HEK293 (cell line): ENCODE measurements around the gene ABHD12B.

Experiments used
- CTCF ChIA-PET: fragments of 350-600 bp; formaldehyde crosslinking; extraction: SDS; loops from one replicate; lab custom pipeline; 2021; ENCODE audit warnings: antibody characterized with exemption; lab: Yijun Ruan, JAX
- POLR2A ChIA-PET: fragments of 300-600 bp; formaldehyde crosslinking; extraction: SDS; loops from one replicate; lab custom pipeline; 2020; ENCODE audit warnings: antibody characterized with exemption, inconsistent platforms; lab: Yijun Ruan, JAX
- H3K27ac ChIP-seq: fragments of 200-500 bp; sonication (Bioruptor generic); 2 replicates; pipeline ENCODE4 v1.5.1; 2014; ENCODE audit warnings: low read depth, low read length, control low read depth, inconsistent platforms; ENCODE audit errors: extremely low read depth
- H3K36me3 ChIP-seq, 2 experiments: fragments of 200-500 bp in 1 of 2; sonication (Bioruptor generic) in 1 of 2; 1 replicate in 1 of 2; 2 replicates in 1 of 2; pipeline ENCODE4 v1.5.1; 2014 to 2017; ENCODE audit warnings: inconsistent platforms in 2 of 2, low read length in 2 of 2; ENCODE audit not compliant: control insufficient read depth in 2 of 2, insufficient read depth in 1 of 2
- H3K4me1 ChIP-seq: fragments of 200-500 bp; sonication (Bioruptor generic); 2 replicates; pipeline ENCODE4 v1.5.1; 2014; ENCODE audit warnings: mild to moderate bottlenecking, low read length, inconsistent platforms; ENCODE audit not compliant: control insufficient read depth, insufficient read depth
- H3K4me3 ChIP-seq: 2 replicates; pipeline ENCODE4 v1.5.1; 2011; ENCODE audit warnings: low read depth, mild to moderate bottlenecking, control low read depth, low read length, moderate library complexity
- H3K9me3 ChIP-seq: fragments of 200-500 bp; sonication (Bioruptor generic); 2 replicates; pipeline ENCODE4 v1.5.1; 2014; ENCODE audit warnings: low read depth, low read length, inconsistent platforms; ENCODE audit not compliant: control insufficient read depth, insufficient read depth
- EGR2 ChIP-seq: fragments of 450-650 bp; formaldehyde crosslinking; IDR thresholded peaks from 2 replicates; pipeline ENCODE4 v1.5.1; 2016; ENCODE audit warnings: low read depth, missing biosample characterization, missing genetic modification characterization
- GLIS2 ChIP-seq: fragments of 450-650 bp; formaldehyde crosslinking; IDR thresholded peaks from 2 replicates; pipeline ENCODE4 v1.5.1; 2016; ENCODE audit warnings: missing biosample characterization, missing genetic modification characterization
- HOXD13 ChIP-seq: sonication (generic); formaldehyde crosslinking; IDR thresholded peaks from 2 replicates; pipeline ENCODE4 v1.8.0; 2022; ENCODE audit warnings: missing genetic modification reagents, borderline replicate concordance
- KLF1 ChIP-seq: fragments of 450-650 bp; formaldehyde crosslinking; IDR thresholded peaks from 2 replicates; pipeline ENCODE4 v1.5.1; 2016; ENCODE audit warnings: missing biosample characterization, missing genetic modification characterization
- KLF10 ChIP-seq: fragments of 450-650 bp; IDR thresholded peaks from 2 replicates; pipeline ENCODE4 v1.5.1; 2018; ENCODE audit warnings: missing biosample characterization, mild to moderate bottlenecking, missing genetic modification characterization
- MYNN ChIP-seq: fragments of 450-650 bp; formaldehyde crosslinking; IDR thresholded peaks from 2 replicates; pipeline ENCODE4 v1.5.1; 2016; ENCODE audit warnings: missing biosample characterization, missing genetic modification characterization, borderline replicate concordance
- SALL2 ChIP-seq: fragments of 450-650 bp; formaldehyde crosslinking; IDR thresholded peaks from 2 replicates; pipeline ENCODE4 v1.5.0; 2017; ENCODE audit warnings: missing biosample characterization, mild to moderate bottlenecking, missing genetic modification characterization, borderline replicate concordance
- ZBTB48 ChIP-seq: fragments of 450-650 bp; formaldehyde crosslinking; IDR thresholded peaks from 2 replicates; pipeline ENCODE4 v1.5.1; 2016; ENCODE audit warnings: missing biosample characterization, missing genetic modification characterization
- ZIC2 ChIP-seq: fragments of 450-650 bp; formaldehyde crosslinking; IDR thresholded peaks from 2 replicates; pipeline ENCODE4 v1.5.1; 2016; ENCODE audit warnings: missing biosample characterization, missing genetic modification characterization
- ZNF16 ChIP-seq: fragments of 450-650 bp; formaldehyde crosslinking; IDR thresholded peaks from 2 replicates; pipeline ENCODE4 v1.5.1; 2016; ENCODE audit warnings: low read depth, missing biosample characterization, missing genetic modification characterization
- ZNF354C ChIP-seq: fragments of 450-650 bp; formaldehyde crosslinking; IDR thresholded peaks from 2 replicates; pipeline ENCODE4 v1.5.1; 2016; ENCODE audit warnings: missing biosample characterization, missing genetic modification characterization, low read depth, borderline replicate concordance
- ZNF394 ChIP-seq: fragments of 450-650 bp; formaldehyde crosslinking; IDR thresholded peaks from 2 replicates; pipeline ENCODE4 v1.5.1; 2016; ENCODE audit warnings: missing biosample characterization, missing genetic modification characterization, mild to moderate bottlenecking, moderate library complexity, borderline replicate concordance
- ZNF433 ChIP-seq: fragments of 450-650 bp; formaldehyde crosslinking; IDR thresholded peaks from 2 replicates; pipeline ENCODE4 v1.5.1; 2016; ENCODE audit warnings: missing biosample characterization, missing genetic modification characterization, low read depth
- ZNF621 ChIP-seq: fragments of 450-650 bp; formaldehyde crosslinking; IDR thresholded peaks from 2 replicates; pipeline ENCODE4 v1.5.1; 2017; ENCODE audit warnings: missing biosample characterization, missing genetic modification characterization
- ZNF664 ChIP-seq: fragments of 450-650 bp; formaldehyde crosslinking; IDR thresholded peaks from 2 replicates; pipeline ENCODE4 v1.5.1; 2016; ENCODE audit warnings: missing biosample characterization, missing genetic modification characterization
- TF ChIP-seq, protein P1 (sequence below): fragments of 450-650 bp; formaldehyde crosslinking; IDR thresholded peaks from 2 replicates; pipeline ENCODE4 v1.5.1; 2016; ENCODE audit warnings: missing biosample characterization, missing genetic modification characterization
- TF ChIP-seq, protein P2 (sequence below): fragments of 450-650 bp; formaldehyde crosslinking; IDR thresholded peaks from 2 replicates; pipeline ENCODE4 v1.5.1; 2016; ENCODE audit warnings: missing biosample characterization, missing genetic modification characterization
- TF ChIP-seq, protein P3 (sequence below): fragments of 450-650 bp; formaldehyde crosslinking; IDR thresholded peaks from 2 replicates; pipeline ENCODE4 v1.5.1; 2016; ENCODE audit warnings: missing biosample characterization, missing genetic modification characterization
- TF ChIP-seq, protein P4 (sequence below): fragments of 450-650 bp; formaldehyde crosslinking; IDR thresholded peaks from 2 replicates; pipeline ENCODE4 v1.5.1; 2016; ENCODE audit warnings: missing biosample characterization, missing genetic modification characterization
- TF ChIP-seq, protein P5 (sequence below): fragments of 450-650 bp; formaldehyde crosslinking; IDR thresholded peaks from 2 replicates; pipeline ENCODE4 v1.5.1; 2016; ENCODE audit warnings: missing biosample characterization, missing genetic modification characterization, low read depth
- TF ChIP-seq, protein P6 (sequence below): fragments of 450-650 bp; formaldehyde crosslinking; IDR thresholded peaks from 2 replicates; pipeline ENCODE4 v1.5.1; 2016; ENCODE audit warnings: missing biosample characterization, missing genetic modification characterization

ABHD12B gene

DNA sequence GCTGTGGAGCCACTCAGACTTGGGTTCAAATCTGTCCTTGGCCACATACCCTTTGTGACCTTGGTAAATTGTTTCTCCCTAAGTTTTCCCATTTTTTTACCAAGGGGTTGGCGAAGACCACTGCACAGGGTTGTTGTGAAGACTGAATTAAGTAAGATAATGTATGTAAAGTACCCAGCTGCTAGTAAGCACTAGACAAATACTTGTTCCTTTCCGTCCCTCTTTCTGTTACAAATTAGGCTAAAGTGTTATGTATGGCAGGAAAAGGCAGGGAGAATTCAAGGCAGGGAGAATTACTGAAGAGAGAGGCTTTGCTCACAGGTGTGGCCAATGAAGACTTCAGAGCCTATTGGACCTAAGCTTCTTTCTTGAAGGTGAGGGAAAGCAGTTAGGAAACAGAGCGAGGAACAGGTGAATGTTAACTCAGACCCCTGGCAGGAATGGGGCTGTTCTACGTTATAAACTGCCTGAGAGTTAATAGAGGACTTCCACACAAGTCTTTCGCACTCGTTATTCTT is 25.9 kb downstream of the ABHD12B start:
- no peak overlapping the region for H3K27ac ChIP-seq

DNA sequence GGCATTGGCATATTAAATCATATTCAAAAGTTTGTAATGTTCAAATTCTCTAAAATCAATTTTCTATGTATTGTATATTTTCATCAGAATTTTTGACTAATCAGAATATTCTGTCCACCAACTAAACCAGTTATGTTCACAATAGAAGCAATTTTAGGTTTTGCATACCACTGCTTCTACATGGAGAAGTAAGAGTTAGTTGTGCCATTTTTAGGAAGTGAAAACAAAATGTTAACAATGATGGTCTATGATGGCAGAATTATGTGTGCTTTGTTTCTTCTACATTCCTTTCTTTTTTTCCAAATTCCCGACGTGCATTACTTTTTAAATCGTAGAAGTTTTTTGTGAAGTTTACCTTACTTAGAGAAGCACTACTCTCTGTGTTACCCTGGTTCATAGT is 29.5 kb downstream of the ABHD12B start:
- no peaks in the 10 kb centered on the region for H3K9me3 ChIP-seq
- H3K4me3 ChIP-seq = no peak overlapping the region
- H3K4me1 ChIP-seq = no peaks in the 10 kb centered on the region
- H3K27ac ChIP-seq = no peak overlapping the region
- CTCF ChIA-PET = interaction anchor here (0.6 to 0.9 kb wide), 2 partner anchors 9 to 41 kb away, joined by 3 to 4 read pairs; no protein-coding TSS in a partner anchor
- H3K36me3 ChIP-seq = peaks cover 0 to 34% of the 10 kb centered on the region in 2 experiments; a peak in 1 of 3 replicates
- POLR2A ChIA-PET = no interaction called here
- no peak for TF ChIP-seq MYNN (tag by site-specific recombination)
- no peak for TF ChIP-seq EGR2 (tag by site-specific recombination)
- TF ChIP-seq ZNF433 (tag by site-specific recombination) = no peak
- no peak for TF ChIP-seq SALL2 (tag by site-specific recombination)
- TF ChIP-seq, protein P1, sequence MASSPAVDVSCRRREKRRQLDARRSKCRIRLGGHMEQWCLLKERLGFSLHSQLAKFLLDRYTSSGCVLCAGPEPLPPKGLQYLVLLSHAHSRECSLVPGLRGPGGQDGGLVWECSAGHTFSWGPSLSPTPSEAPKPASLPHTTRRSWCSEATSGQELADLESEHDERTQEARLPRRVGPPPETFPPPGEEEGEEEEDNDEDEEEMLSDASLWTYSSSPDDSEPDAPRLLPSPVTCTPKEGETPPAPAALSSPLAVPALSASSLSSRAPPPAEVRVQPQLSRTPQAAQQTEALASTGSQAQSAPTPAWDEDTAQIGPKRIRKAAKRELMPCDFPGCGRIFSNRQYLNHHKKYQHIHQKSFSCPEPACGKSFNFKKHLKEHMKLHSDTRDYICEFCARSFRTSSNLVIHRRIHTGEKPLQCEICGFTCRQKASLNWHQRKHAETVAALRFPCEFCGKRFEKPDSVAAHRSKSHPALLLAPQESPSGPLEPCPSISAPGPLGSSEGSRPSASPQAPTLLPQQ (tag by site-specific recombination) = no peak
- no peak for TF ChIP-seq ZNF16 (tag by site-specific recombination)
- TF ChIP-seq, protein P2, sequence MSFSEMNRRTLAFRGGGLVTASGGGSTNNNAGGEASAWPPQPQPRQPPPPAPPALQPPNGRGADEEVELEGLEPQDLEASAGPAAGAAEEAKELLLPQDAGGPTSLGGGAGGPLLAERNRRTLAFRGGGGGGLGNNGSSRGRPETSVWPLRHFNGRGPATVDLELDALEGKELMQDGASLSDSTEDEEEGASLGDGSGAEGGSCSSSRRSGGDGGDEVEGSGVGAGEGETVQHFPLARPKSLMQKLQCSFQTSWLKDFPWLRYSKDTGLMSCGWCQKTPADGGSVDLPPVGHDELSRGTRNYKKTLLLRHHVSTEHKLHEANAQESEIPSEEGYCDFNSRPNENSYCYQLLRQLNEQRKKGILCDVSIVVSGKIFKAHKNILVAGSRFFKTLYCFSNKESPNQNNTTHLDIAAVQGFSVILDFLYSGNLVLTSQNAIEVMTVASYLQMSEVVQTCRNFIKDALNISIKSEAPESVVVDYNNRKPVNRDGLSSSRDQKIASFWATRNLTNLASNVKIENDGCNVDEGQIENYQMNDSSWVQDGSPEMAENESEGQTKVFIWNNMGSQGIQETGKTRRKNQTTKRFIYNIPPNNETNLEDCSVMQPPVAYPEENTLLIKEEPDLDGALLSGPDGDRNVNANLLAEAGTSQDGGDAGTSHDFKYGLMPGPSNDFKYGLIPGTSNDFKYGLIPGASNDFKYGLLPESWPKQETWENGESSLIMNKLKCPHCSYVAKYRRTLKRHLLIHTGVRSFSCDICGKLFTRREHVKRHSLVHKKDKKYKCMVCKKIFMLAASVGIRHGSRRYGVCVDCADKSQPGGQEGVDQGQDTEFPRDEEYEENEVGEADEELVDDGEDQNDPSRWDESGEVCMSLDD (tag by site-specific recombination) = no peak
- no peak for TF ChIP-seq ZBTB48
- TF ChIP-seq KLF10 (tag by site-specific recombination) = no peak
- no peak for TF ChIP-seq KLF1
- no peak for TF ChIP-seq HOXD13
- TF ChIP-seq, protein P3, sequence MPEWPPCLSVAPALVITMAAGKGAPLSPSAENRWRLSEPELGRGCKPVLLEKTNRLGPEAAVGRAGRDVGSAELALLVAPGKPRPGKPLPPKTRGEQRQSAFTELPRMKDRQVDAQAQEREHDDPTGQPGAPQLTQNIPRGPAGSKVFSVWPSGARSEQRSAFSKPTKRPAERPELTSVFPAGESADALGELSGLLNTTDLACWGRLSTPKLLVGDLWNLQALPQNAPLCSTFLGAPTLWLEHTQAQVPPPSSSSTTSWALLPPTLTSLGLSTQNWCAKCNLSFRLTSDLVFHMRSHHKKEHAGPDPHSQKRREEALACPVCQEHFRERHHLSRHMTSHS = no peak
- no peak for TF ChIP-seq GLIS2
- TF ChIP-seq ZIC2 (tag by site-specific recombination) = no peak
- no peak for TF ChIP-seq ZNF354C (tag by site-specific recombination)

More for the DNA sequence above, 25.9 kb downstream of the ABHD12B start:
- H3K9me3 ChIP-seq = no peaks in the 10 kb centered on the region
- CTCF ChIA-PET = no interaction called here
- POLR2A ChIA-PET = no interaction called here
- peaks cover 0 to 8% of the 10 kb centered on the region in 2 experiments; a peak in 1 of 3 replicates for H3K36me3 ChIP-seq
- no peak overlapping the region for H3K4me3 ChIP-seq
- TF ChIP-seq, protein P4, sequence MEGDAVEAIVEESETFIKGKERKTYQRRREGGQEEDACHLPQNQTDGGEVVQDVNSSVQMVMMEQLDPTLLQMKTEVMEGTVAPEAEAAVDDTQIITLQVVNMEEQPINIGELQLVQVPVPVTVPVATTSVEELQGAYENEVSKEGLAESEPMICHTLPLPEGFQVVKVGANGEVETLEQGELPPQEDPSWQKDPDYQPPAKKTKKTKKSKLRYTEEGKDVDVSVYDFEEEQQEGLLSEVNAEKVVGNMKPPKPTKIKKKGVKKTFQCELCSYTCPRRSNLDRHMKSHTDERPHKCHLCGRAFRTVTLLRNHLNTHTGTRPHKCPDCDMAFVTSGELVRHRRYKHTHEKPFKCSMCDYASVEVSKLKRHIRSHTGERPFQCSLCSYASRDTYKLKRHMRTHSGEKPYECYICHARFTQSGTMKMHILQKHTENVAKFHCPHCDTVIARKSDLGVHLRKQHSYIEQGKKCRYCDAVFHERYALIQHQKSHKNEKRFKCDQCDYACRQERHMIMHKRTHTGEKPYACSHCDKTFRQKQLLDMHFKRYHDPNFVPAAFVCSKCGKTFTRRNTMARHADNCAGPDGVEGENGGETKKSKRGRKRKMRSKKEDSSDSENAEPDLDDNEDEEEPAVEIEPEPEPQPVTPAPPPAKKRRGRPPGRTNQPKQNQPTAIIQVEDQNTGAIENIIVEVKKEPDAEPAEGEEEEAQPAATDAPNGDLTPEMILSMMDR = no peak
- no peak for TF ChIP-seq KLF10 (tag by site-specific recombination)
- TF ChIP-seq ZNF621 = no peak
- TF ChIP-seq ZNF664 (tag by site-specific recombination) = no peak
- TF ChIP-seq, protein P5, sequence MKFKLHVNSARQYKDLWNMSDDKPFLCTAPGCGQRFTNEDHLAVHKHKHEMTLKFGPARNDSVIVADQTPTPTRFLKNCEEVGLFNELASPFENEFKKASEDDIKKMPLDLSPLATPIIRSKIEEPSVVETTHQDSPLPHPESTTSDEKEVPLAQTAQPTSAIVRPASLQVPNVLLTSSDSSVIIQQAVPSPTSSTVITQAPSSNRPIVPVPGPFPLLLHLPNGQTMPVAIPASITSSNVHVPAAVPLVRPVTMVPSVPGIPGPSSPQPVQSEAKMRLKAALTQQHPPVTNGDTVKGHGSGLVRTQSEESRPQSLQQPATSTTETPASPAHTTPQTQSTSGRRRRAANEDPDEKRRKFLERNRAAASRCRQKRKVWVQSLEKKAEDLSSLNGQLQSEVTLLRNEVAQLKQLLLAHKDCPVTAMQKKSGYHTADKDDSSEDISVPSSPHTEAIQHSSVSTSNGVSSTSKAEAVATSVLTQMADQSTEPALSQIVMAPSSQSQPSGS (tag by site-specific recombination) = no peak
- TF ChIP-seq, protein P6, sequence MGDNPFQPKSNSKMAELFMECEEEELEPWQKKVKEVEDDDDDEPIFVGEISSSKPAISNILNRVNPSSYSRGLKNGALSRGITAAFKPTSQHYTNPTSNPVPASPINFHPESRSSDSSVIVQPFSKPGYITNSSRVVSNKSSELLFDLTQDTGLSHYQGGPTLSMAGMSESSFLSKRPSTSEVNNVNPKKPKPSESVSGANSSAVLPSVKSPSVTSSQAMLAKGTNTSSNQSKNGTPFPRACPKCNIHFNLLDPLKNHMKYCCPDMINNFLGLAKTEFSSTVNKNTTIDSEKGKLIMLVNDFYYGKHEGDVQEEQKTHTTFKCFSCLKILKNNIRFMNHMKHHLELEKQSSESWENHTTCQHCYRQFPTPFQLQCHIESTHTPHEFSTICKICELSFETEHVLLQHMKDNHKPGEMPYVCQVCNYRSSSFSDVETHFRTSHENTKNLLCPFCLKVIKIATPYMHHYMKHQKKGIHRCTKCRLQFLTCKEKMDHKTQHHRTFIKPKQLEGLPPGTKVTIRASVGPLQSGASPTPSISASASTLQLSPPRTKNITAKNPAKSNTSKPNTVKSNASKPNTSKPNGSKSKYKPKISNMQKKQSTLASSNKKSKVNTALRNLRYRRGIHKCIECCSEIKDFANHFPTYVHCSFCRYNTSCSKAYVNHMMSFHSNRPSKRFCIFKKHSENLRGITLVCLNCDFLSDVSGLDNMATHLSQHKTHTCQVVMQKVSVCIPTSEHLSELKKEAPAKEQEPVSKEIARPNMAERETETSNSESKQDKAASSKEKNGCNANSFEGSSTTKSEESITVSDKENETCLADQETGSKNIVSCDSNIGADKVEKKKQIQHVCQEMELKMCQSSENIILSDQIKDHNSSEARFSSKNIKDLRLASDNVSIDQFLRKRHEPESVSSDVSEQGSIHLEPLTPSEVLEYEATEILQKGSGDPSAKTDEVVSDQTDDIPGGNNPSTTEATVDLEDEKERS (tag by site-specific recombination) = no peak
- no peak for TF ChIP-seq ZNF394 (tag by site-specific recombination)
- H3K4me1 ChIP-seq = no peaks in the 10 kb centered on the region
